Activated CD4-positive, CD25-positive, alpha-beta regulatory T cell (primary cell): ENCODE data around the gene EXD3.
"Not testable (repeated sequence)": the region's sequence is repeated elsewhere in the genome, so short reads cannot be mapped to it uniquely, and the experiment has no call there.

Source experiments
- DNase-seq, 4 experiments: peaks; one replicate each; lab custom pipeline; 2025; lab: John Stamatoyannopoulos, UW

EXD3 gene

DNA sequence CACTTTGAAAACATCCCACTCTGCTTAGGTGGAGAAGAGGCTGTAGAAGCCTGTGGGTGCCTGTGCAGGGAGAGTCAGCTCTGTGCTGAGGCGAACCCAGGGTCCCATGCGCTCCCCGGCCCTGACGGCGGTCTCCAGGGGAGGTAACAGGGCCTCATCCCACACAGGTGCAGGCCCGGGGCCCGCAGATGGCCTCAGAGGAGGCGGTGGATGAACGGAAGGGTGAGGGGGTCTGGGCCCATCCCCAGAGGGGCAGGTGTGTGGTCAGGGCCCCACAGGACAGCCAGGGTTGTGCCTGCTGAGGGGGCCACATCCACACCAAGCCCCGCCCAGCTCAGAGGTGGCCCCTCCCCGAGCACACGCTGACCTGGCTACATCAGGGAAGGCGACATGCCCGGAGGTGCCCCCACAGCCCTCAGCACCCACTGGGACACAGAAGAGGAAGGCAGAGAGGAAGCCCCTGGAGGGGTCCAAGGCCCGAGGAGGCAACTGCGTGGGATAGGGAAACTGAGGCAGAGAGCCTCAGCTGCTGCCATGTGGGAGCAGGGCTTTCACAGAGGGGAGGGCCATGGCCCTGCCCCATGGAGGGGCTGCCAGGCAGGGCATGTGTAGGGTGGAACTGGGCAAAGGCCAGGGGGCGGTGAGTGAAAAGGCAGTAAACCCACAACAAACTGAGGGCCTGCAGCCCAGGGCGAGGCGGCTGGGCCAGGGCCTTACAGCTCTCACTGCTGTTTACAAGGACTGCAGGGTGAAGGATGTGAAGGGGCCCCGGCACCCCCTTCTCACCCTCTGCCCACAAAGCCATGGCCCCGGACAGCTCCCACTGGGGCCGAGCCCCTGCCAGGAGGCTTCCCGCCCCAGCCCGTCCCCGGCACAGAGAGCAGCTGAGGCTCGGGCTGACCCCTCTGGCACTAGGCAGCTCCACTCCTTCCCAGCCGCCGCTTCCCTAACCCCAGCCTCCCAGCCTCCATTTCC is 29.5 kb downstream of the EXD3 start:
- DNase-seq = no peak

DNA sequence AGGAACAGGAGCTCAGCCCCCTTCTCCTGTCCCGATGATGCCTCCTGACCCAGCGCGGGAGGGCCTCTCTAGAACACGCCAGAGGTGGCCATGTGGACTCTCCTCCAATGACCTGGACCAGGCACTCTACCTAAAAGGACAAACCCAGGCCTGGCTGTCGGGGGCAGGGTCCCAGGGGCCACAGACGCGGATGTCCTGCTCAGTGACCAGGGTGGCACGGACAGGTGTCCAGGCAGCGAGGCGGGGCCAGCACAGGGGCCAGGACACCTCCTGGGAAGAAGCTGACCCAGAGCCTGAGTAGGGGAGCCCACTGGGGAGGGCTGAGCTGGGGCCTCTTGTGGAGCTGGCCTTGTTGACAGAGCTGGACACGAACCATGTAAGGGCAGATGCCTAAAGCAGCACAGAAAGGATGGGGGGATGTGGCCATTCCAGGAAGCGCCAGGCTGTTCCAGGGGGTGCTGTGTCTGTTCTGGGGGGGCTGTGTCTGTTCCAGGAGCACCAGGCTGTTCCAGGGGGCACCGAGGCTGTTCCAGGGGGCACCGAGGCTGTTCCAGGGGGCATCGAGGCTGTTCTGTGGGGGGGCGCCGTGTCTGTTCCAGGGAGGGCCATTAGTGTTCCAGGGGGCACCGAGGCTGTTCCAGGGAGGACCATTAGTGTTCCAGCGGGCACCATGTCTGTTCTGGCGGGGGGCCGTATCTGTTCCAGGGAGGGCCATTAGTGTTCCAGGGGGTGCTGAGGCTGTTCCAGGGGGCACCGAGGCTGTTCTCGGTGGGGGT is 30.5 kb downstream of the EXD3 start:
- DNase-seq = no peak

DNA sequence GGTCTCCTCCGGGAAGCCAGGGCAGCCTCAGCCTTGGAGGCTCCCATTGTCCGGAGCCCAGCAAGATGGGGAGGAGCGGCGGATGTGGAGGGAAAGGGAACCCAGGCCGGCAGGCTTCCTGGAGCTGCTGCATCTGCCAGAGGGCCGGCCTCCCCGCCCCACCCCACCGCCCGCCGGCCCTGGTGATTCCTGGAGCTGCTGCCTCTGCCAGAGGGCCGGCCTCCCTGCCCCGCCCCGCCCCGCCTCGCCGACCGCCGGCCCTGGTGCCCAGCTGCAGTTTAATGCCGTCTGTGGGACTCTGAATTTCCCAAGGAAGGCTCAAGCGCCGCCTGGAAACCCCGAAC is 31.6 kb downstream of the EXD3 start:
- no peak for DNase-seq

DNA sequence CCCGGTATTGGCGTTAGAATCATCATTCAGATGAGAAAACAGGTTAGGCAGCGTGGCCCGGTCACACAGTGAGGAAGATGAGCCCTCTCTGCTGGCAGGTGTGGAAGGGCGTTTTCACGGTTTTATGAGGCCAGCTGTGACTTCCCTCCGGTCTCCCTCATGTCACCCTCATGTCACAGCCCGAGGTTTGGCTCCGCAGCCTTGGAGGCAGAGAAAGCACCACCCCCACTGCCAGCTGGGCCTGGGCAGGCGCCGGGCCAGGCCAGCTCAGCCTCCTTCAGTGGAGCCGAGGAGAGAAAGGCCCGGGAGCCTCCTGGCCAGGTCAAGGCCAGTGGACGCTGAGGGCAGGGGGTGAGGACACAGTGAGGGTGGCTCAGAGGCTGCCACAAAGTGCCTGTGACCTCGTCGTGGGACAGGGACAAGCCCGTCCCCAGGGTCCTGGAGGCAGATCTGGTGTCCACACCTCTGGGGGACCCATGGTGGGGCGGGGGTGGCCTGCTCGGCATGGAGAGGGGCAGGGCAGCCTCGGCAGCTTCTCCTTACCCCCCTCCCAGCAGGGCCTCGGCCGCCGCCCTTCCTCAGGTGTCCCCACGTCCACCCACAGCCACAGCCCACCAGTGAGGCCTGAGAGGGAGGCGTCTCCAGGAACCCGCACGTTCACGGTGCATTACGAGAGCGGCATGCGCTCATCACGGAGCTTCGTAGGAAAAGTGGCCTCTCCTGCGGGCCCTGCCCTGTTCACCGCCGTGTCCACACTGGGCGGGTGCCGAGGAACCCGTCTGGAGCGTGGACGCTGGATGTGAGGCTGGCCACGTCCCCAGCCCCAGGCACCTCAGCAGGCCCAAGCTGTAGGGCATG is 32.2 kb downstream of the EXD3 start:
- DNase-seq = no peak

DNA sequence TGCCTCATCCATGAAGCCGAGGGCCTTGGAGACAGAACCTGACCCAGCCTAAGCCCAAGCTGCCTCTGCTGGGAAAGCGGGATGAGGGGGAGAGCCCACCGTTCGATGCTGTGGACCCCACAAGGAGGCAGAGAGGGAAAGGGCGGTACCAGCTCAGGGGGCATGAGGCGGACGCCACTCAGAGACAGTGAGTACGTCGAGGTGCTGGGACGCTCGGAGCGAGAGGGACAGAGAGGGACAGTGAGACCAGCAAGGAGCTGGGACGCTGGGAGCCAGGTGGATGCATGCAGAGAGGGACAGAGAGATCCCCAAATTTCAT is 33.6 kb downstream of the EXD3 start:
- DNase-seq = no peak

DNA sequence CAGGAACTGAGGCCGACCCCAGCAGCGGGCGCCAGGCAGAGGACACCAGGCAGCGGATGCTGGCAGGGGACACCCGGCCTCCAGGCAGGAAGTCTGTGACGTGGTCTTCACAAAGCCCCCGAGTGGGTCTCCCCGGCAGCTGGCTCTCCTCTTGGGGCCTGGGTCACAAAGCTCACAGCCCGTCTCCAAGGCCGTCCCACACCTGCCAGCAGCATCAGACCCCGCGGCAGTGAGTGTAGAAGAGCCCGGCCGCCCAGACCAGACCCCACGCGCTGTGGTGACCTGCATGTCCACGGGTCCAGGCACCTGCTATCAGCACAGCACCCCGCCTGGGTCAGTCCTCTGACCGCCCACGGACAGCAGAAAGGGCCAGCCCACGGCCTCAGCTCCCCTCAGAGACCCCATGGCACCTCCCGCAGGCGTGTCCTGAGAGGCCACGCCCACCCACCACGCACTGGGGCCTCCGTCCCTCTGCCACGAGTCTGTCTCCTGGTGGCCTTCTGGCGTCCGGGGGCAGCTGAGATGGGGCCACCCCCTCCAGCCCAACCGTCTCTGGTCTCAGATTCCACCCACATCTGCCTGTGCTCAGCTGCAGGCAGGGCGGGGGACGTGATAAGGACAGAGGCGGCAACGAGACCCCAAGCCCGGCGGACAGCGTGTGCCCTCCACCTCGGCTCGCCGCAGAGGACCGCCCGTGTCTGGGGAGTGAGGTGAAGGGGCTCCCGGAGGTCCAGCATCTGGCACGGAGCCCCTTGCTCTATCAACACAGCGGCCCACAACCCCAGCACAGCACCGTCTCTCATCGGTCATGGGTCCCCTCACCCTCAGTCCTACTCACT is 34.2 kb downstream of the EXD3 start:
- DNase-seq = no peak

- no peak for DNase-seq
These were observed 34.9 kb downstream of the EXD3 start for GRCh38 chr9:137387891-137388560.

DNA sequence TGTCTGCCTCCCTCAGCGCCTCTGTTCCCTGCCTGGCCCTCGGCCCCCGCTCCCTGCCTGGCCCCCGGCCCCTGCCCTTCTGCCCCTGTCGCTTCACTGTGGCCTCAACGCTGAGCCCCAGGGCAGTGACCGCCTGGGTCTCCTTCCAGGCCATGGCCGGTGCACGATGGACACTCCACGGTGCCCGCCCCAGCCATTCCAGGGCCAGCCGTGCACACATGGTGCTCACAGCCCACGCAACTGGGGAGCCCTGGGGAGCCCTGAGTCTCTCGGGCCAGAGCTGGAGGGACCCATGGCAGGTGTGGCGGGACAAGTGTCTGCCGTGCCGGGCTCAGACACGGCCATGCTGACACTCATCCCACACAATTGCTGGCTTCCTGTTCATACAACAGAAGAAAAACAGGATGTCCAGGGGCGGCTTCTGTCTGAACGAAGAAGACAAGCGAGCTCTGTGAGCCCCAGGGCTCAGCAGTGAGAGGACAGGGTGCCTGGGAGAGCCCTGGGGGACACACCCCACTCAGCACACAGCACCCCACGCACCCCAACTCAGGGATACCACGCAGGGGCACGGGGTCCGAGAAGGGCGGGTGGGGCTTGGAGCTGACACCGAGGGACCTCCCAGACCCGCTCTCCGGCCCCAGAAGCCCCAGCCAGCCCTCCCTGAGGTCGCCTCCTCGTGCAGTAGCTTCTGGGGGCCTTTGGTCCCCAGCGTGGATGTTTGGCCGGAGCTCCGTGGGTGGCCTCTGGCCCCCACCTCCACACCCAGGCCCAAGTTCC is 35.7 kb downstream of the EXD3 start:
- peak; percentile 24 to 66 (median 44) for DNase-seq

GRCh38 chr9:137386507-137387113 is 36.4 kb downstream of the EXD3 start:
- DNase-seq = not testable (repeated sequence)

GRCh38 chr9:137385061-137385655 is 37.8 kb downstream of the EXD3 start:
- DNase-seq = no peak

DNA sequence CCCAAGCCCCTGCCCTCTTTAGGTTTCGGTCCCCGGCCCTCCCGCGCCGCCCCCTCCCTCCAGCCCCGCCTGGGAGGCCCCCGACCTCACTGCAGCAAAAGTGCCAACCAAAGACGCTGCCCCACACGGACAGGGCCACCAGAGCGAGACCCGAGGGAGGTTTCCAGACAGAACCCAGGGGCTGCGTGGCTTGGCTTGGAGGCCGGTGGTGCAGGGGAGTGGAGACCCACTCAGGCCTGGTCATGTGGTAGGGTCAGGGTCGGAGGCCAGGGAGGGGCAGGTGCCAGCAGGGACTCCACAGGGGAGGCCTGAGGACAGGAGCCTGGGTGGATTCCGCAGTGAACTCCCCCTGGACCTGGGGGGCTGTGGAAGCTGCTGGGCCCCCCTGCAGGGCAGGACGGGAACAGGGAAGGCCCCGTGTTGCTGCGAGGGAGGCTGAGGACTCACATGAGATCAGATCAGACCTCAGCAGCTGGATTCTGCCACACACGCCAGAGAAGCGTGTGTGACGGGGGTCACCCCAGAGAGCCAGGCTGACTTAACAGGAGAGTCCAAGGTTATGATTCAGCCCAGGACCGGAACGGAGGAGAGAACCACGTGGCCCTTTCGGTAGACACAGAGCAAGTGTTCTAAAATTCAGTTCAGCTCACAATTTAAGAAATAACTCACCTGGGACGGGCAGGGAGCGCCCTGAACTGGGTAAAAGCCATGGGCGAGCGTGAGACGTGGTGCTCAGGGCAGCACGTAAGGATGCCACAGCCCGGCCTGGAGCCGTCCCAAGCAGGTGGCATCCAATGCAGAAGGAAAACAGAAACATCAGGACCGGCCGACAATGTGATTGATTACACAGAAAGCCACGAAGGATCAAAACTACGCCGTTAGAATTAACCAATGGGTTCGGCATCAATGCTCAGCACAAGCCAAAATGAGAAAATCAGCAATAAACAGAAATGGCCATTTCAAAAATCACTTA is 38.9 kb downstream of the EXD3 start:
- DNase-seq = no peak

DNA sequence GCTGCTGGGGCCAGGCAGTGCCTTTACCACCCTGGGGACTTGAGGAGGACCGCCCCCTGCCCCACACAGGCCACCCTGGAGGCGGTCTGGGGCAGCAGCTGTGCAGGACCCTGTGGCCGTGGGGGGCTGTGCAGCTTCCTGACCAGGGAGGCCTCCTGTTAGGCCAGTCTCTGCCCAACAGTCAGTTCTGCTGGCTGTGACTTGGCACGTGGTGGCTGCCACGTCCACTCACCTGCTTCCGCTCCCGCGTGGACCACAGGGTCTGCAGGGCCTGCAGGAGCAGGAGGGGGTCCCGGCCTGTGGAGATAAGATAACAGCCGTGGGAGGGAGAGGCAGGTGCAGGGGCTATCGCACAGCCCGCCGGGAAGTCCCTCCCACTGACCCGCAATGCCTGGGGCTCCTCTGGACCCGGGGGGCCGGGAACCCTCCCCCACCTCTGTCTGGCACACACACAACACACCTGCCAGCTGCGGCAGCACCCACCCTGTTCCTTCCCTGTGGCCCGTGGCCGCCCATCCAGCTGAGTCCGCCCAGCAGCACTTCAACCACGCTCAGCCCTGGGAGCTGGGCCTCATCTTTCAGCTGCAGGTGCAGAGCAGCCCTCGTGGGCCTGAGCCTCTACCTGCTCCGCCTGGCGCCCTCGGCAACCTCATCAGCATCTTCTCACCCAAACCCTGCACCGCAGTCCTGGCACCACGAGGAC is 39.7 kb downstream of the EXD3 start:
- no peak for DNase-seq

DNA sequence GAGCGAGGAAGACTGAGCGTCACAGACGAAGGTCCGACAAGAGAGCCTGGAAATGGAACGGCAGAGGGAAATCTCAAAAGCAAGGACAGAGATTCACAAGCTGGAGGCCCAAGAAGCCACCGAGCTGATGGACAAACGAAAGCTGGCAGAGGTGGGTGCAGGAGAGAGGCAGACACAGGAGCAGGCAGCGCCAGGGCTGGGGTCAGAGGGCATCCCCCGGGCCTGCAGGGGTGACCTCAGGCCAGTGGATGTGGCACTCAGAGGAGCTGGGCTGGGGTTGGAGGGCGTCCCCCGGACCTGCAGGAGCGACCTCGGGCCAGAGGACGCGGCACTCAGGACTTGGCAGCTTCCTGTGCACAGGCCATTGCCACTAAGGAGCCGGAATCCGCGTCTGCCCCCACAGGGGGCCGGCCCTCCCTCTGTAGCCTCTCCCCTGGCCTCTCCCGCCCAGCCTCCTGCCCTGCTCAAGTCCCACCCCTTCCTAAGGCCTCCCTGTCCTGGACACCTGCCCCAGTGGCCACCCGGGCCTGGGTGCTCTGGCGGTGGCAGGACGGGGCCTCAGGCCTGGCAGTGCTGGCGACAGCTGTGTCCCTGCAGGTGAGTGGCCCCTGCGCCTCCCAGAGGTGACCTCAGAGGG is 40.4 kb downstream of the EXD3 start:
- DNase-seq = no peak

DNA sequence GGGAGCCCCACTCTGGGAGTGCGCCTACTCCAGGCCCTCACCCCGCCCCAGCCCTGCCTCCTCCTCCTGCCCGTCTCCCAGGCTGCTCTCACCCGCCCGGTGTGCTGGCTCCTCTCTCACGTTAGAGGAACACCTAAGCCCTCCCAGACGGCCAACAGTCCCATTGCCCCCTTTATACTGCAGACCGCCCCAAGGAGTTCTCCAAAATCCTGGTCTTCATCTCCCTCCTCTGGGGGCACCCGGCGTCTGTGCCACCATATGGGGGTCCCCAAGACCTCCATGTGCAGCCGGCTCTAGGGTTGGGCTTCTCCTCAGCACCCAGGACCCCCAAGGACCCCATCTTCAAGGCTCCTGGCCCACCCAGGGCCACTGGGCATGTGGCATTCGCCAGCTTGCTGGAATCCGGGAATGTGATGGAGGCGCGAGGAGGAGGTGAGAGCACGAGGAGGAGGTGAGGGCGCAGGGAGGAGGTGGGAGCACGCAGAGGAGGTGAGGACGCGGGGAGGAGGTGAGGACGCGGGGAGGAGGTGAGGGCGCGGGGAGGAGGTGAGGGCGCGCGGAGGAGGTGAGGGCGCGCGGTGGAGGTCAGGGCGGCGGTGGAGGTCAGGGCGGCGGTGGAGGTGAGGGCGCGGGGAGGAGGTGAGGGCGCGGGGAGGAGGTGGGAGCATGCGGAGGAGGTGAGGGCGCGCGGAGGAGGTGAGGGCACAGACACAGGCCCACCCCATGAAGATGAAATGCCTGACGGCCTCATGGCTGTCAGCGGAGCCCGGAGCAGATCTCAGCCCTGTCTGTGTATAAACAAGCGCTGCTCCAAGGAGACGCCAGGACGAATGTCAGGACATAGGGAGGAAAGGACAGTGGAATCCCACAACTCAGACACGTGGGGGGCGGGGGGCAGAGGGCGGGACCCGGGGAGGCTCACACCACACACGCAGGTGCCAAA is 41.2 kb downstream of the EXD3 start:
- DNase-seq = no peak

- no peak for DNase-seq
These were observed 42.4 kb downstream of the EXD3 start for GRCh38 chr9:137380606-137381005.

DNA sequence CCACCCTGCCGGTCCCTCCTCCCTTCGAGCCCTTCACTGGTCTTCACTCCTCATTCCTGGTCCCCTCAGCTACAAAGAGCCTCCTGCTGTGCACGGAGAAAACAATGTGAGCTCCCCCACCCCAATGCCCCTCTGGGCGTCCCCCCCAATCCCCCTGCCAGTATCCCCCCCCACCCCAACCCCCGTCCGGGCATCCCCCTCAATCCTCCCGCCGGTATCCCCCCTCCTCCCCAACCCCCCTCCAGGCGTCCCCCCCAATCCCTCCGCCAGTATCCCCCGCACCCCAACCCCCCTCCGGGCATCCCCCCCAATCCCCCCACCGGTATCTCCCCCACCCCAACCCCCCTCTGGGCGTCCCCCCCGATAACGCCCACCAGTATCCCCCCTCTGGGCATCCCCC is 42.8 kb downstream of the EXD3 start:
- DNase-seq = no peak
